Measurements from ENCODE around the gene TRMT1L. TPM values are rescaled to one million over a fixed set of nuclear protein-coding genes. Genes with fewer than 3 reads are reported as not detected.

Gene TRMT1L
- total RNA-seq, 1 donor from 2014 or later = 48.7 TPM

GRCh38 chr1:185112356-185112755, 44.4 kb downstream of the TRMT1L start:
- no peak for DNase-seq (ENCODE audit: low read depth)

- no peak for DNase-seq (ENCODE audit: low read depth)
Observed at GRCh38 chr1:185111873-185112272, 44.9 kb downstream of the TRMT1L start.

GRCh38 chr1:185110145-185110544, 46.6 kb downstream of the TRMT1L start:
- DNase-seq (ENCODE audit: low read depth) = no peak

- peak; percentile 6 for DNase-seq (ENCODE audit: low read depth)
Observed at GRCh38 chr1:185108321-185108720, 48.4 kb downstream of the TRMT1L start.

- DNase-seq (ENCODE audit: low read depth) = no peak
Observed at GRCh38 chr1:185105121-185105520, 51.6 kb downstream of the TRMT1L start.

GRCh38 chr1:185104083-185104482, 52.7 kb downstream of the TRMT1L start:
- DNase-seq (ENCODE audit: low read depth) = peak; percentile 22

- no peak for DNase-seq (ENCODE audit: low read depth)
Observed at GRCh38 chr1:185096531-185096930, 60.2 kb downstream of the TRMT1L start.

- DNase-seq (ENCODE audit: low read depth) = no peak
Observed at GRCh38 chr1:185094761-185095160, 62.0 kb downstream of the TRMT1L start.

GRCh38 chr1:185091480-185091879, 65.3 kb downstream of the TRMT1L start:
- DNase-seq (ENCODE audit: low read depth) = no peak

GRCh38 chr1:185087746-185088145, 69.0 kb downstream of the TRMT1L start:
- no peak for DNase-seq (ENCODE audit: low read depth)

- DNase-seq (ENCODE audit: low read depth) = no peak
Observed at GRCh38 chr1:185087101-185087500, 69.7 kb downstream of the TRMT1L start.

- DNase-seq (ENCODE audit: low read depth) = no peak
Observed at GRCh38 chr1:185083818-185084217, 72.9 kb downstream of the TRMT1L start.

GRCh38 chr1:185080422-185080821, 76.3 kb downstream of the TRMT1L start:
- DNase-seq (ENCODE audit: low read depth) = no peak

GRCh38 chr1:185077374-185077773, 79.4 kb downstream of the TRMT1L start:
- DNase-seq (ENCODE audit: low read depth) = no peak

- DNase-seq (ENCODE audit: low read depth) = no peak
Observed at GRCh38 chr1:185075476-185075875, 81.3 kb downstream of the TRMT1L start.

GRCh38 chr1:185074307-185074706, 82.4 kb downstream of the TRMT1L start:
- DNase-seq (ENCODE audit: low read depth) = peak; percentile 47

GRCh38 chr1:185073725-185074124, 83.0 kb downstream of the TRMT1L start:
- peak; percentile 48 for DNase-seq (ENCODE audit: low read depth)

- no peak for DNase-seq (ENCODE audit: low read depth)
Observed at GRCh38 chr1:185070051-185070450, 86.7 kb downstream of the TRMT1L start.

GRCh38 chr1:185069202-185069772, 87.5 kb downstream of the TRMT1L start:
- DNase-seq (ENCODE audit: low read depth) = no peak

GRCh38 chr1:185068341-185068740, 88.4 kb downstream of the TRMT1L start:
- no peak for DNase-seq (ENCODE audit: low read depth)
